ENCODE results near the gene NTM. TPM values are rescaled to one million over a fixed set of nuclear protein-coding genes. Genes with fewer than 3 reads are reported as not detected.

Gene NTM
- total RNA-seq, 2 donors from 2014 or later: not detected

DNA sequence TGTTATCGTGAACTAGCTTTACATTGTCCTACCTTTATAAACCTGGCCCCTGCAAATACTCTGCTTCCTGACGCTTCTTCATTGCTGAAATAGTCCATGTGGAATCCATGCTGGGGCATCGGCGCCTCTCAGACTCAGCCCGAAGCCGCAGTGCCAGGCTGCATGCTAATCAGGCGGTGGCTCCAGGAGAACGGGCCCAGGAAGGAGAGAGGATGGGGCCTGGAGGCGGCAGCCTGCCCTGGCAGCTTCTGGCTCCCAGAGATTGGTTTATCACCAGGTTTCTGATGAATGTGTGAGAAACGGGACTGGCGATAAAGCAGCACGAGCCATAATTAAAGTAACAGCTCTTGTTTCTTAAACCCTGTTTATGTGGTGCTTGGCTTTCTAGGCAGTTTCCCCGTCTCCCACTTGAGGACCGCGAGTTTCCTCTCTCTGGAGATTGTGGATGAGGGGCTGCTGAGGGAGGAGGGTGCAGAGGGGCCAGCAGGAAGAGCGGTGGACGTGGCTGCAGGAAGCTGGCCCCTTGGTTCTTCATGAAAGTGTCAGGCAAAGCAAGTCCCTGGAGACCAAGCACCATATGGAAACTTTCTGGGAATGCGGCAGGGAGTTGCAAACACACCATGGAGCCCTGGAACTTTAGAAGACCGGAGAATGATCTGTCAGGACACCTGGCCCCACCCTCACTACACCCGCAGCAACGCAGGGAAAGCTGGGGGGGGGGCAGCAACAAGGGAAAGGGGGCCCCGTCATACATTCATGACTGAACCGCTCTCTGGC, 93.4 kb downstream of the NTM start:
- Mint-ChIP-seq H3K4me3 (no peak overlapping the region), H3K27ac (no peak overlapping the region), H3K9me3 (no peaks in the 10 kb centered on the region), H3K36me3 (ENCODE audit: insufficient read depth in 2 of 2) (no peaks in the 10 kb centered on the region), H3K4me1 (ENCODE audit: low read depth) (no peaks in the 10 kb centered on the region), H3K27me3 (ENCODE audit: low read depth) (peaks cover 13% of the 10 kb centered on the region)
- DNase-seq (no peak), ATAC-seq (replicated peaks in 1 of 2) (no peak)

DNA sequence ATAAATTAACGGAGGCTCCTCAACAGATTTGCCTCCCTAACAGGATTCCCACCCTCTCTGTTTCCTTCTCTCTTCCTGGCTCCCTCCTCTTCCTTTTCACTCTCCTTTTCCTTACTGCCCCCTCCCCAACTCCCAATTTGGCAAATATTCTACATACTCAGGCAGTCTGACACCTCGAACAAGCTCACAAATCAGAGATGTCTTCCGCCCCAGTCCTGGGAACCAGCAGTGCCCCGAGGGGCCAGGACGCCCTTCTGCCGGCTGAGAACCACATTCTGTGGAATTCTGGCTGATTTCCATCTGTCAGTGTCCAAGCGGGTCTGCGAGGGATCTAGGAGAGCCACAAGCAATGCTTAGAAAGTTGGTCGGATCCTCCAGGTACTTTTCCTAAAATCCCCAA, 94.0 kb downstream of the NTM start:
- H3K4me3 Mint-ChIP-seq: no peak overlapping the region
- no peaks in the 10 kb centered on the region for H3K9me3 Mint-ChIP-seq
- H3K36me3 Mint-ChIP-seq (ENCODE audit: insufficient read depth in 2 of 2): no peaks in the 10 kb centered on the region
- ATAC-seq (replicated peaks in 1 of 2) (no peak), DNase-seq (no peak)
- H3K27me3 Mint-ChIP-seq (ENCODE audit: low read depth): peaks cover 13% of the 10 kb centered on the region
- no peak overlapping the region for H3K27ac Mint-ChIP-seq
- no peaks in the 10 kb centered on the region for H3K4me1 Mint-ChIP-seq (ENCODE audit: low read depth)

DNA sequence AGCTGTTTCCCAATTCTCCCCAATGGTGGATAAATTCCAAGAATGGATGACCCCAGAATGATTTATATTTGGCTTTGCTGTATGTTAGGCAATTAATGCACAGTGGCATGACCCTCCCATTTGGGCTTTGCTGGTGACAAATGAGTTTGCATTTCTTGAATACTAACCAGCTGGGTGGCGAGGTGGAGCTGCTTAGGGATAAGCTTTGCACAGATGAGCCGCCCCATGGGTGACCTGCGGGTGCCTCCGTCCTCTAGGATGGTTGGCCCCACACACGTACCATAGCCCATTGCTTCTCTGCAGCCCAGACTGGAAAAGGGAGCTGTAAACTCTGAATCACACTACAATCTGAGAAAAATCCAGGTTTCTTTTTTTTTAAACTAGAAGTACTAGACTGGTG, 94.6 kb downstream of the NTM start:
- Mint-ChIP-seq H3K4me1 (ENCODE audit: low read depth) (no peaks in the 10 kb centered on the region), H3K36me3 (ENCODE audit: insufficient read depth in 2 of 2) (no peaks in the 10 kb centered on the region), H3K9me3 (no peaks in the 10 kb centered on the region), H3K27ac (no peak overlapping the region), H3K4me3 (no peak overlapping the region), H3K27me3 (ENCODE audit: low read depth) (peaks cover 13% of the 10 kb centered on the region)
- no peak for ATAC-seq (replicated peaks in 1 of 2)
- no peak for DNase-seq

DNA sequence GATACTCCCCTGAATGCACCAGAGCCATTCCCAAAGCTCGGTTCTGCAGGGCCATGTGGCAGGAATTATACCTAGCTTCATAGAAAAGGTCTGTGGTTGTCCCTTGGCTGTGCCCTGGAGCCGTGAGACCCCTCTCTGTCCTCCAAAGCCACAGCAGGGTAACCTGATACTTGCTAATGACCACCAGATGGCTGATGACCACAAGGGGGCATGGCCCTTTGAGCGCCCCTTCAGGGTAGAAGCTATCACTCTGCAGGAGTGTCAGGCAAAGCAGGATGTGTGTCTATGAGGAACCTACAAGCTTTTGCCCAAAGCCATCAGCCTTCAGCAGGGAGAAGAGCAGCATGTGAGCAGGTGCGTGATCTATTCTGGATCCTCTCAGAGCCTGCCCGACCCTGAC, 95.3 kb downstream of the NTM start:
- Mint-ChIP-seq H3K27me3 (ENCODE audit: low read depth) (peaks cover 13% of the 10 kb centered on the region), H3K4me1 (ENCODE audit: low read depth) (no peaks in the 10 kb centered on the region), H3K9me3 (no peaks in the 10 kb centered on the region), H3K4me3 (no peak overlapping the region), H3K27ac (no peak overlapping the region), H3K36me3 (ENCODE audit: insufficient read depth in 2 of 2) (no peaks in the 10 kb centered on the region)
- DNase-seq (no peak), ATAC-seq (replicated peaks in 1 of 2) (no peak)

DNA sequence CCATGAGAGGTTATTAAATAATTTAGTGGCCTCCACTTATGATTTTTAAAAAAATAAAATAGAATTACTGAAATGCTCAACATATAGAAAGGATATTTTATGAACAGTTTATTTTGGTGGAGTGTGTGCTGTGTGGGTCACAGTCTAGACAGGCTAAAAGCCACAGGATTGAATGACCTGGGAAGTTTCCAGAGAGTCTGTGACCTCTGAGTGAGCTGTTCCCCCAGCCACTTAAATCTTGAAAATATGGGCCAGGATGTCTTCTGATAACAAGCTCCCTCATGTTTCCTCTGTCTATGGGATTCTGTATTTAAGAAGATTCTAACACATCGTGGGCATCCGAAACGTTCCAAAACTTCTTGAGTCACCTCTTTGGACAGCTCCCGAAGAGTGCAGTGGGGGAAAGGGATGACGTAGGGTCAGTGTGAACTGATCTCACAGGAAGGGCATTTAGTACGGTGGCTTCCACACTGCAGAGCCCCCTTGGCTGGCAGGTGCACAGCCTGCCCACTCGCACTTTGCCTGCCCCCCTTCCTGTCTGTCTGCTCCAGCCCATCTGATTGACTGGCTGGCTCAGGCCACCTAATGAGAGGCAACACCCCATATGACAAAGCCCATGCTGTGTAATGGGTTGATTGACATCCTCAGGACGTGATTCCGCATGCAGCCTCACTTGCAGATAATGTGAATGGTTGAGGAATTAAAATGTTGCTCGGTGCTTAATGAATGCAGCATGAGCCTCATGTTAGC, 97.4 kb downstream of the NTM start:
- Mint-ChIP-seq H3K27me3 (ENCODE audit: low read depth) (peaks cover 13% of the 10 kb centered on the region), H3K4me3 (no peak overlapping the region), H3K4me1 (ENCODE audit: low read depth) (no peaks in the 10 kb centered on the region), H3K9me3 (peaks cover 0 to 2% of the 10 kb centered on the region in 2 donors), H3K27ac (no peak overlapping the region), H3K36me3 (ENCODE audit: insufficient read depth in 2 of 2) (no peaks in the 10 kb centered on the region)
- DNase-seq (no peak), ATAC-seq (replicated peaks in 1 of 2) (no peak)

DNA sequence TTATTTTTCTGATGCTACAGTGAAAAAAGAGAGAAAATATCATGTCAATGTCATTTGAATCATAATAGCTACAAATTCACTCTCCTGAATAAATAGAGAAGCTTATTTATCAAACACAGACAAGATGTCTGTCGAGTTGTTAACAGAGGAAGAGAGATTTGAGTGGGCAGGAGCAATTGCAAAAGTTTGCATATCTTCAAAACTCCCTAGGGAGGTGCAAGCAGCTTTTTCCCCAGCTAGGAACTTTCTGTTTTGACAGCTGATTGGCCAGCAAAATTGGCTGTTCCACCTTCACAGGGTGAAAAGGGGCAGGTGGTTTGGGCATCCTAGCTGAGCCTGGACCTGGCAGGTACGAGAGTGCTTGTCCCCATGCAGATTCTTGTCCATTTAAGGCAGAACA, 98.2 kb downstream of the NTM start:
- no peak overlapping the region for H3K27ac Mint-ChIP-seq
- peaks cover 0 to 2% of the 10 kb centered on the region in 2 donors for H3K9me3 Mint-ChIP-seq
- no peak overlapping the region for H3K4me3 Mint-ChIP-seq
- H3K4me1 Mint-ChIP-seq (ENCODE audit: low read depth): no peaks in the 10 kb centered on the region
- ATAC-seq (replicated peaks in 1 of 2) (no peak), DNase-seq (no peak)
- H3K36me3 Mint-ChIP-seq (ENCODE audit: insufficient read depth in 2 of 2): no peaks in the 10 kb centered on the region
- H3K27me3 Mint-ChIP-seq (ENCODE audit: low read depth): peaks cover 12% of the 10 kb centered on the region

DNA sequence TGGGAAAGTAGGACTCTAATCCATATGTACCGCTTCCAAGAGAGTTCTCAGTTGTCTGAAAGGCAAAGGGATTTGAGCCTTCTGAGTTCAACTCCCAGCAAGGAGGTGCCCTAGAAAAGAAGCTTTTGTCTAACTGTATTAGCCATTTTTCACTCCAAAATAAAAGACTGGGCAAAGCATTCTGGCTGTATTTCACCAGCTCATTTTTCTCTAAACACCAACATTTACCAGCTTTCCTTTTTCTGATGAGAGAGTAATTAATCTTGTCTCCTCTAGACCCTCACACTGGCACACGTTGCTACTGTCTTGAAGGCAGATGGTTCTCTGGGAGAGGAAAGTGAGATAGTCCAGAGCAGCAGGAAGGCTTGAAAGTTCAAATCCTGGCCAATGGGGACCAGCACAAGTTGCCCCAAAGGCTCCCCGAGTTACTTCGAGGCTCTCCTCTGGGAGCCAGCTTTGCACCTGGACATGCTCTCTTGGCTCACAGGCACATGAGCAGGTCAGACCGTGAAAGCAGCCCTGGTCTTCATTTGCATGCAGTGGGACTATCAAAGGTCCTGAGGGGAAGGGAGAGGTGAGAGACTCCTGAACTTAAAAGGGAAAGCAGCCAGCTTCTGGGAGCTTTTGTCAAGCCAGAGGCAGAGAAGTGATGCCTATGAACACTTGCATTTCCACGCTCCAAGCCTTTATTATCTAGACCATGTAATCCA, 100.0 kb downstream of the NTM start:
- no peak overlapping the region for H3K27ac Mint-ChIP-seq
- ATAC-seq (replicated peaks in 1 of 2): no peak

DNA sequence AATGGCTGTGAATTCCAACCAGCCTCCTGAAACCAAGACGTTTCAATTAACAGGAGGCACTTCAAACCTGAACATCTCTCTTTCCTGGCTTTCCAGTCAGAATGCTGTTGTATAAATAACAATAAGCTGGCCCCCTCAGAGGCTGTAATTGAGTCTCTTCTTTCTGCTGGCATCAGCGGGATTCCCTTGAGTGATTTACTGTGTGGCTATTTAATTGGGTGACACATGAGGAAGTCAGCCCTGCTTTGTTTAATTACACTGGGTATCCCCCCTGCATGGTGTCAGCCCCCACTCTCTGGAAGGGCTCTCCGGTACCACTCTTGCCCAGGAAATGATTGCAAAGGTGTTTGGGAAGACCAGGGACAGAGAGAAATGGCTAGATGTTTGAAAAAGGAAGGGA, 101.6 kb downstream of the NTM start:
- Mint-ChIP-seq H3K27me3 (ENCODE audit: low read depth) (peaks cover 8% of the 10 kb centered on the region), H3K4me3 (no peak overlapping the region), H3K4me1 (ENCODE audit: low read depth) (no peaks in the 10 kb centered on the region), H3K36me3 (ENCODE audit: insufficient read depth in 2 of 2) (peaks cover 0 to 3% of the 10 kb centered on the region in 2 donors), H3K27ac (no peak overlapping the region), H3K9me3 (peaks cover 6 to 10% of the 10 kb centered on the region in 2 donors)
- no peak for DNase-seq
- no peak for ATAC-seq (replicated peaks in 1 of 2)

More for the DNA sequence above, 100.0 kb downstream of the NTM start:
- H3K4me3 Mint-ChIP-seq: no peak overlapping the region
- H3K27me3 Mint-ChIP-seq (ENCODE audit: low read depth): peaks cover 8% of the 10 kb centered on the region
- peaks cover 0 to 3% of the 10 kb centered on the region in 2 donors for H3K36me3 Mint-ChIP-seq (ENCODE audit: insufficient read depth in 2 of 2)
- DNase-seq: no peak
- H3K9me3 Mint-ChIP-seq: peaks cover 6 to 10% of the 10 kb centered on the region in 2 donors
- no peaks in the 10 kb centered on the region for H3K4me1 Mint-ChIP-seq (ENCODE audit: low read depth)

DNA sequence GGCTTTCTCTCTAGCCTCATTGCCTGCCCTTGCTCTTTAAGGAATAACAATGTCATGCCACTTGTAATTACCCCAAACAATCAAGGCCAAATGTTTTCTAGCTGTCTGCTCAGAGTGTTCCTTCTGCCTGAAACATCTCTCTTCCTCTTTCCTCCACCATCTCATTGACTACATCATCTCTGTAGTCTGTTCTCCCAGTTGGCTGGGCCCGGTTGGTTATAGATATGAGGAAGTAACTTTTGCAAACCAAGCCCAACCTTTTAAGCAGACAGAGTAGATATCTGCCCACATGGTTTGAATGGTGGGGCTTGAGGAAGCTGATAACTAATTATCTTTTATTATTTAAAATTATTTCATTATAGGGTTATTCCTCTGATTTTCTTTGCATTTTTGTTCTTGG, 104.5 kb downstream of the NTM start:
- H3K9me3 Mint-ChIP-seq: peaks cover 6 to 10% of the 10 kb centered on the region in 2 donors
- H3K4me3 Mint-ChIP-seq: no peak overlapping the region
- ATAC-seq (replicated peaks in 1 of 2) (no peak), DNase-seq (no peak)
- peaks cover 0 to 3% of the 10 kb centered on the region in 2 donors for H3K36me3 Mint-ChIP-seq (ENCODE audit: insufficient read depth in 2 of 2)
- peaks cover 8% of the 10 kb centered on the region for H3K27me3 Mint-ChIP-seq (ENCODE audit: low read depth)
- no peaks in the 10 kb centered on the region for H3K4me1 Mint-ChIP-seq (ENCODE audit: low read depth)
- no peak overlapping the region for H3K27ac Mint-ChIP-seq

DNA sequence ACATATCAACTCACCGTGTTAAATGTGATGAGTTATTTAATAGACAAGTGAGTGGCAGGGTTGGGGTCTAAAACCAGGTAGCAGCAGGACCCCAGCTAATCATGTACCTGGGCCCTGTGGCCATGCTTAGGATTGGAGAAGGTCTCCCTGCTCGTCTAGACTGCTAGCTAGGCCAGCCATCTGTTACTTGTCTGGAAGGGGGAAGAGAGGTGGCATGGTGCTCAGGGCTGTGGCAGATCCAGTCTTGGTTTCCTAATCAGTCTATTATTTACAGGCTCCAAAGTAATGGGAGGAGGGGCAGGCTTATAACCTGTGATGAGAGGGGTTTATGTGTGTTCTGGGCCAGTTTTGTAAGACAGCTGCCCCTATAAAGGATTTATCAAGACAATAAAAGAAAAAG, 105.9 kb downstream of the NTM start:
- peaks cover 6 to 13% of the 10 kb centered on the region in 2 donors for H3K9me3 Mint-ChIP-seq
- H3K27me3 Mint-ChIP-seq (ENCODE audit: low read depth): peaks cover 8% of the 10 kb centered on the region
- peaks cover 0 to 3% of the 10 kb centered on the region in 2 donors for H3K36me3 Mint-ChIP-seq (ENCODE audit: insufficient read depth in 2 of 2)
- ATAC-seq (replicated peaks in 1 of 2) (no peak), DNase-seq (no peak)
- no peak overlapping the region for H3K4me3 Mint-ChIP-seq
- H3K27ac Mint-ChIP-seq: no peak overlapping the region
- H3K4me1 Mint-ChIP-seq (ENCODE audit: low read depth): no peaks in the 10 kb centered on the region

DNA sequence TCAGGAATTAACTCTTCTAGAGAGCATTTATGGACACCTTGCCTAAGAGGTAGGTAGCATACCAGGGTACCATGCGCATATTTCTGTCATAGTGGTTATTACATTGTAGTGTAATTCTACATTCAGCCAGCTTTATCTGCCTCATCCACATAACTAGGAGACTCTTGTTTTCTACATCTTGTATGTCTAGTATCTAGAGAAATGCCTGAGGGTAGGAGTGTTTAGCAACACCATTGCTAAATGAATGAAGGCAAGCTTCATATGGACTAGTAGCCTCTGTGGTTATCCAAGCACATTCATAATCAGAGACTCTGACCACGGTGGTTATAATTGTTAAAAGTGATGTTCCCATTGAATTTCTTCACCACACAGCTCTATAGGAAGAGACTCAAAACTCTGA, 107.9 kb downstream of the NTM start:
- H3K4me1 Mint-ChIP-seq (ENCODE audit: low read depth): no peaks in the 10 kb centered on the region
- no peak overlapping the region for H3K4me3 Mint-ChIP-seq
- ATAC-seq (replicated peaks in 1 of 2) (no peak), DNase-seq (no peak)
- peaks cover 0 to 3% of the 10 kb centered on the region in 2 donors for H3K36me3 Mint-ChIP-seq (ENCODE audit: insufficient read depth in 2 of 2)
- peaks cover 8% of the 10 kb centered on the region for H3K27me3 Mint-ChIP-seq (ENCODE audit: low read depth)
- H3K9me3 Mint-ChIP-seq: peaks cover 4 to 13% of the 10 kb centered on the region in 2 donors
- H3K27ac Mint-ChIP-seq: no peak overlapping the region

DNA sequence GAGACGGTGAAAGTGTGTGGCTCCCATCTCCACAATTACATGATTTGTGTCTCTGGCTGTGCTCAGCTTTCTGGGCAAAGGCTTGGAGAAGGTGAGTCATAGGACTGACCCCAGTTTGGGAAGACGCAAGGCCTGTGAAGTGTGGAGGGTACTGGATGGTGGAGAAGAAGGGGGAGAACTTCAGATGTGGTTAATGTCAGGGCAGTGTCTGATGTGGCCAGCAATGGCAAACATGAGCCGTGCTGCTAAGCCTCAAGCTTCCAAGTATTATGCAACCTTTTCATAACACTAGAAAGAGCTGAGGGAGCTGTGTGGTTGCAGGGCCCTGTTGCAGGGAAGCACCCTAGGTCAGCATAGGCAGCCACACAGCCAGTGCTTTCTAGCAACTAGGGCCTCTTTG, 110.9 kb downstream of the NTM start:
- no peak for DNase-seq
- no peaks in the 10 kb centered on the region for H3K36me3 Mint-ChIP-seq (ENCODE audit: insufficient read depth in 2 of 2)

DNA sequence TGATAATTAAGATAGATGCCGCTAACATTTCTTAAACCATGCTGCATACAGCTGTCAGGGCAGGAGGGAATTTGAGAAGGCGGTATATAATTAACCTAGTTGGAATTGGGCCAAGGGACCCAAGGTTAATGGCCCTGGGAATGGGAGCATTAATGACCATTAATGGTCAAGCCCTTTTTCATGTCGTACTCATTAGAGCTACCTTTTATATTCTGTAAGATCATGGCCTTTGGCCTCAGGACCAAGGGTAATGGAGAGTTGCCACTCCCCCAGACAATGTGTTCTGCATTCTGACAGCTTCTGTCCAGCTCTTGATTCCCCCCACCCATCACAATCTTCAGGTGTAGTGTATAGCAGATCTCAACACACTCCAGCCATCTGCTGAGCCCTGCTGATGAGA, 111.6 kb downstream of the NTM start:
- Mint-ChIP-seq H3K4me3 (no peak overlapping the region), H3K4me1 (ENCODE audit: low read depth) (no peaks in the 10 kb centered on the region), H3K27me3 (ENCODE audit: low read depth) (no peaks in the 10 kb centered on the region), H3K27ac (no peak overlapping the region), H3K36me3 (ENCODE audit: insufficient read depth in 2 of 2) (no peaks in the 10 kb centered on the region), H3K9me3 (peaks cover 0 to 3% of the 10 kb centered on the region in 2 donors)
- no peak for ATAC-seq (replicated peaks in 1 of 2)
- DNase-seq: no peak

More for the DNA sequence above, 110.9 kb downstream of the NTM start:
- Mint-ChIP-seq H3K4me3 (no peak overlapping the region), H3K27me3 (ENCODE audit: low read depth) (no peaks in the 10 kb centered on the region), H3K27ac (no peak overlapping the region), H3K9me3 (peaks cover 0 to 3% of the 10 kb centered on the region in 2 donors), H3K4me1 (ENCODE audit: low read depth) (no peaks in the 10 kb centered on the region)
- ATAC-seq (replicated peaks in 1 of 2): no peak

All from activated T-cell treated with anti-CD3 and anti-CD28 coated beads, Interleukin-2, amount 50 U/mL, for 72 hours (primary cell).